PC-3 (cell line): ENCODE data around the gene FAM131C. TPM values are rescaled to one million over a fixed set of nuclear protein-coding genes. Genes with fewer than 3 reads are reported as not detected.

Experiments used
- ATAC-seq: fragments of 200-7000 bp; cut with Tn5 transposase; 2 replicates; pipeline ENCODE4 v1.9.1; 2020; ENCODE audit warnings: mild to moderate bottlenecking, moderate library complexity
- BruUV-seq: library from RNA; stranded (reverse); fragments of 400-500 nt; replicated peaks from 2 replicates; lab custom pipeline; 2021; lab: Mats Ljungman, UMichigan
- CTCF ChIA-PET: fragments of 300-600 bp; sonication (Branson Sonifier 250); formaldehyde crosslinking; loops from one replicate; lab custom pipeline; 2022; ENCODE audit warnings: antibody characterized with exemption; lab: Charles Lee
- POLR2A ChIA-PET: fragments of 300-600 bp; sonication (Branson Sonifier 250); formaldehyde crosslinking; loops from one replicate; lab custom pipeline; 2022; ENCODE audit warnings: antibody characterized with exemption; ENCODE audit not compliant: unreplicated experiment; lab: Charles Lee
- DNase-seq: peaks from one replicate; pipeline ENCODE4 v3.0.0-alpha.2; 2015
- H2AFZ ChIP-seq: fragments of 300-600 bp; sonication (generic); 2 replicates; pipeline ENCODE4 v1.6.0; 2016; ENCODE audit warnings: antibody characterized with exemption, low read length
- H3F3A ChIP-seq: fragments of 300-600 bp; sonication (generic); one replicate; pipeline ENCODE4 v1.6.0; 2017; ENCODE audit warnings: antibody characterized with exemption, low read length, control low read depth, mild to moderate bottlenecking; ENCODE audit not compliant: unreplicated experiment
- H3K27ac ChIP-seq: fragments of 300-600 bp; sonication (generic); 2 replicates; pipeline ENCODE4 v1.5.1; 2016; ENCODE audit warnings: mild to moderate bottlenecking, low read length
- H3K27me3 ChIP-seq: fragments of 300-600 bp; sonication (generic); 2 replicates; pipeline ENCODE4 v1.6.1; 2016; ENCODE audit warnings: low read length, mixed read lengths
- H3K36me3 ChIP-seq: fragments of 300-600 bp; sonication (generic); 2 replicates; pipeline ENCODE4 v1.6.1; 2016; ENCODE audit warnings: low read depth, mixed run types, low read length, mixed read lengths
- H3K4me1 ChIP-seq: fragments of 300-600 bp; sonication (generic); 2 replicates; pipeline ENCODE4 v1.5.1; 2016; ENCODE audit warnings: low read length; ENCODE audit not compliant: insufficient read depth
- H3K4me2 ChIP-seq: fragments of 300-600 bp; sonication (generic); 2 replicates; pipeline ENCODE4 v1.6.0; 2016; ENCODE audit warnings: low read length
- H3K4me3 ChIP-seq: fragments of 300-600 bp; sonication (generic); 2 replicates; pipeline ENCODE4 v1.5.1; 2016; ENCODE audit warnings: mild to moderate bottlenecking, low read length, mixed read lengths
- H3K79me2 ChIP-seq: fragments of 300-600 bp; sonication (generic); 2 replicates; pipeline ENCODE4 v1.6.1; 2017; ENCODE audit warnings: low read length, mixed read lengths
- H3K9ac ChIP-seq: fragments of 300-600 bp; sonication (generic); 2 replicates; pipeline ENCODE4 v1.6.0; 2016; ENCODE audit warnings: mild to moderate bottlenecking, low read length
- H3K9me2 ChIP-seq: fragments of 300-600 bp; sonication (generic); replicated peaks from 2 replicates; pipeline ENCODE4 v1.6.1; 2016; ENCODE audit warnings: mixed run types, low read length, mixed read lengths
- H3K9me3 ChIP-seq: fragments of 300-600 bp; sonication (generic); 2 replicates; pipeline ENCODE4 v1.6.1; 2016; ENCODE audit warnings: low read length, mixed read lengths
- H4K20me1 ChIP-seq: fragments of 300-600 bp; sonication (generic); 2 replicates; pipeline ENCODE4 v1.6.1; 2016; ENCODE audit warnings: low read length, mixed read lengths
- CTCF ChIP-seq: fragments of 300-600 bp; sonication (generic); conservative IDR thresholded peaks from 2 replicates; pipeline ENCODE4 v1.5.1; 2017; ENCODE audit warnings: antibody characterized with exemption, low read depth, mild to moderate bottlenecking, low read length
- EZH2 ChIP-seq: fragments of 300-600 bp; sonication (generic); IDR thresholded peaks from one replicate; pipeline ENCODE4 v1.6.1; 2017; ENCODE audit warnings: antibody characterized with exemption, mild to moderate bottlenecking, low read length; ENCODE audit not compliant: unreplicated experiment
- EZH2phosphoT487 ChIP-seq: fragments of 300-600 bp; sonication (generic); IDR thresholded peaks from 2 replicates; pipeline ENCODE4 v1.6.1; 2018; ENCODE audit warnings: mild to moderate bottlenecking, antibody characterized with exemption, low read length, borderline replicate concordance
- intact Hi-C: fragments of 100-400 bp; cut with micrococcal nuclease; formaldehyde crosslinking; loops from 2 replicates; pipeline ENCODE4 v1.9.0; 2023
- total RNA-seq: library from RNA; depleted of rRNA; stranded (reverse); fragments of >200 nt; gene quantifications from 2 replicates; pipeline ENCODE4 v1.2.3, GENCODE V29; 2014

Gene FAM131C
- total RNA-seq, 1 experiment from 2014 or later = 7.7 TPM

GRCh38 chr1:16018749-16019643 lies 54.5 kb downstream of the FAM131C start:
- Histone ChIP-seq H3K9ac (no peak overlapping the region), H3K79me2 (no peaks in the 10 kb centered on the region), H4K20me1 (no peaks in the 10 kb centered on the region), H3K9me2 (no peaks in the 10 kb centered on the region), H3K9me3 (no peaks in the 10 kb centered on the region), H3K4me3 (no peak overlapping the region), H3F3A (no peaks in the 10 kb centered on the region), H2AFZ (no peak overlapping the region), H3K27ac (no peak overlapping the region), H3K36me3 (no peaks in the 10 kb centered on the region), H3K27me3 (no peaks in the 10 kb centered on the region), H3K4me2 (no peak overlapping the region), H3K4me1 (no peaks in the 10 kb centered on the region)
- intact Hi-C loops = no loop called here
- no peak for DNase-seq
- ATAC-seq = no peak
- ChIA-PET POLR2A (no interaction called here), CTCF (no interaction called here)
- BruUV-seq = no TSS peak
- no peak for TF ChIP-seq EZH2
- TF ChIP-seq EZH2phosphoT487 = no peak
- TF ChIP-seq CTCF = no peak

GRCh38 chr1:16018308-16018707 lies 55.1 kb downstream of the FAM131C start:
- no TSS peak for BruUV-seq
- no peak for TF ChIP-seq CTCF
- TF ChIP-seq EZH2 = no peak
- TF ChIP-seq EZH2phosphoT487 = no peak
- no peak overlapping the region for H2AFZ ChIP-seq

More at GRCh38 chr1:16018308-16018707, 55.1 kb downstream of the FAM131C start:
- Histone ChIP-seq H3K9ac (no peak overlapping the region), H3K4me2 (no peak overlapping the region), H3K4me1 (no peaks in the 10 kb centered on the region; the same call in 1 of the 2 replicates), H3K27ac (no peak overlapping the region), H3K9me2 (no peaks in the 10 kb centered on the region), H3F3A (no peaks in the 10 kb centered on the region), H3K79me2 (no peaks in the 10 kb centered on the region), H3K36me3 (no peaks in the 10 kb centered on the region), H3K27me3 (no peaks in the 10 kb centered on the region), H4K20me1 (no peaks in the 10 kb centered on the region), H3K9me3 (no peaks in the 10 kb centered on the region), H3K4me3 (no peak overlapping the region)
- ATAC-seq = no peak
- ChIA-PET POLR2A (no interaction called here), CTCF (no interaction called here)
- intact Hi-C loops = no loop called here
- DNase-seq = no peak
